HEK293T (cell line): ENCODE measurements around the gene PPM1L.

Experiments
- ELF4 ChIP-seq: fragments of 450-650 bp; IDR thresholded peaks from 2 replicates; pipeline ENCODE4 v1.6.1; 2017; ENCODE audit warnings: antibody characterized with exemption
- FOXA1 ChIP-seq: fragments of 450-650 bp; IDR thresholded peaks from 2 replicates; pipeline ENCODE4 v1.6.1; 2016; ENCODE audit warnings: mild to moderate bottlenecking
- FOXK2 ChIP-seq: fragments of 450-650 bp; IDR thresholded peaks from 2 replicates; pipeline ENCODE4 v1.6.1; 2016; ENCODE audit warnings: mild to moderate bottlenecking
- FOXM1 ChIP-seq: fragments of 450-650 bp; IDR thresholded peaks from 2 replicates; pipeline ENCODE4 v1.6.1; 2017; ENCODE audit warnings: mild to moderate bottlenecking, borderline replicate concordance
- HDGF ChIP-seq: fragments of 450-650 bp; IDR thresholded peaks from 2 replicates; pipeline ENCODE4 v1.6.1; 2017; ENCODE audit warnings: antibody characterized with exemption, borderline replicate concordance
- L3MBTL2 ChIP-seq: fragments of 450-650 bp; conservative IDR thresholded peaks from 2 replicates; pipeline ENCODE4 v1.6.1; 2016; ENCODE audit warnings: mild to moderate bottlenecking
- LEF1 ChIP-seq: fragments of 450-650 bp; IDR thresholded peaks from 2 replicates; pipeline ENCODE4 v1.6.1; 2017; ENCODE audit warnings: mild to moderate bottlenecking, borderline replicate concordance
- NFRKB ChIP-seq: fragments of 450-650 bp; IDR thresholded peaks from 2 replicates; pipeline ENCODE4 v1.6.1; 2016; ENCODE audit warnings: mild to moderate bottlenecking, moderate library complexity
- PKNOX1 ChIP-seq: fragments of 450-650 bp; IDR thresholded peaks from 2 replicates; pipeline ENCODE4 v1.6.1; 2016
- SP1 ChIP-seq: fragments of 450-650 bp; IDR thresholded peaks from 2 replicates; pipeline ENCODE4 v1.6.1; 2017
- ZNF384 ChIP-seq: fragments of 450-650 bp; IDR thresholded peaks from 2 replicates; pipeline ENCODE4 v1.6.1; 2016

- no peak for TF ChIP-seq FOXM1
- no peak for TF ChIP-seq L3MBTL2
- TF ChIP-seq FOXK2 = no peak
- TF ChIP-seq SP1 = no peak
- TF ChIP-seq ZNF384 = no peak
- no peak for TF ChIP-seq ELF4
- no peak for TF ChIP-seq PKNOX1
- no peak for TF ChIP-seq FOXA1
- TF ChIP-seq NFRKB = no peak
- TF ChIP-seq HDGF = no peak
- TF ChIP-seq LEF1 = no peak
Observed at GRCh38 chr3:160815280-160815679, 59.2 kb downstream of the PPM1L start.
